ENCODE measurements around the gene SLC44A3. TPM values are rescaled to one million over a fixed set of nuclear protein-coding genes. Genes with fewer than 3 reads are reported as not detected.
A peak's percentile ranks its signal among the peaks of the same experiment; 100 is the strongest.

SLC44A3 gene
- total RNA-seq, 1 donor from 2014 or later, result not detected

GRCh38 chr1:94803517-94804441, 16.4 kb upstream of the SLC44A3 start:
- Mint-ChIP-seq H3K27ac (no peak overlapping the region), H3K27me3 (peaks cover 6% of the 10 kb centered on the region), H3K9me3 (no peaks in the 10 kb centered on the region), H3K4me1 (peaks cover 7% of the 10 kb centered on the region), H3K36me3 (ENCODE audit: low read depth) (no peaks in the 10 kb centered on the region), H3K4me3 (no peak overlapping the region)
- intact Hi-C loops (cut with micrococcal nuclease), result loop anchor here (2.0 to 10.0 kb wide), 3 partner anchors 743 to 1499 kb away; no protein-coding TSS in a partner anchor
- no peak for ATAC-seq (ENCODE audit: low read depth)
- no peak for DNase-seq
- CTCF ChIA-PET, result interaction anchor here (0.9 to 6.6 kb wide), 8 partner anchors 22 to 331 kb away, joined by 3 to 143 read pairs (median 4); no protein-coding TSS in a partner anchor
- POLR2A ChIA-PET, result no interaction called here
- no peak for TF ChIP-seq CTCF (IDR thresholded peaks at IDR 0.05)

GRCh38 chr1:94804442-94804837, 15.7 kb upstream of the SLC44A3 start:
- peaks cover 6% of the 10 kb centered on the region for H3K27me3 Mint-ChIP-seq
- ATAC-seq (ENCODE audit: low read depth) (no peak), DNase-seq (no peak)
- no peak overlapping the region for H3K4me3 Mint-ChIP-seq
- CTCF ChIA-PET, result interaction anchor here (0.8 to 6.6 kb wide), 13 partner anchors 23 to 1500 kb away, joined by 3 to 143 read pairs (median 3); no protein-coding TSS in a partner anchor
- H3K4me1 Mint-ChIP-seq, result peaks cover 7% of the 10 kb centered on the region
- TF ChIP-seq CTCF (IDR thresholded peaks at IDR 0.05), result no peak
- H3K9me3 Mint-ChIP-seq, result no peaks in the 10 kb centered on the region
- H3K36me3 Mint-ChIP-seq (ENCODE audit: low read depth), result no peaks in the 10 kb centered on the region
- intact Hi-C loops (cut with micrococcal nuclease), result loop anchor here (2.0 to 10.0 kb wide), 2 partner anchors 1366 to 1500 kb away; no protein-coding TSS in a partner anchor
- POLR2A ChIA-PET, result no interaction called here
- no peak overlapping the region for H3K27ac Mint-ChIP-seq

GRCh38 chr1:94805912-94806311, 14.2 kb upstream of the SLC44A3 start:
- intact Hi-C loops (cut with micrococcal nuclease), result loop anchor here (1.0 to 10.0 kb wide), 6 partner anchors 292 to 1501 kb away; no protein-coding TSS in a partner anchor
- Mint-ChIP-seq H3K4me3 (no peak overlapping the region), H3K4me1 (peaks cover 7% of the 10 kb centered on the region), H3K27ac (no peak overlapping the region), H3K9me3 (no peaks in the 10 kb centered on the region), H3K36me3 (ENCODE audit: low read depth) (no peaks in the 10 kb centered on the region), H3K27me3 (peaks cover 6% of the 10 kb centered on the region)
- peak; percentile 87 for TF ChIP-seq CTCF (IDR thresholded peaks at IDR 0.05)
- CTCF ChIA-PET, result interaction anchor here (0.7 to 6.6 kb wide), 13 partner anchors 48 to 780 kb away, joined by 3 to 143 read pairs (median 5); partner anchors contain the start of gene RWDD3
- POLR2A ChIA-PET, result no interaction called here
- DNase-seq (peak; percentile 27), ATAC-seq (ENCODE audit: low read depth) (peak; percentile 89)

GRCh38 chr1:94806441-94806871, 13.7 kb upstream of the SLC44A3 start:
- ATAC-seq (ENCODE audit: low read depth) (no peak), DNase-seq (no peak)
- ChIA-PET POLR2A (no interaction called here), CTCF (interaction anchor here (0.9 to 6.6 kb wide), 11 partner anchors 235 to 781 kb away, joined by 3 to 143 read pairs (median 6); partner anchors contain the start of gene RWDD3)
- H3K9me3 Mint-ChIP-seq, result no peaks in the 10 kb centered on the region
- intact Hi-C loops (cut with micrococcal nuclease), result loop anchor here (1.0 to 10.0 kb wide), 5 partner anchors 292 to 1502 kb away; no protein-coding TSS in a partner anchor
- no peak overlapping the region for H3K4me3 Mint-ChIP-seq
- no peaks in the 10 kb centered on the region for H3K36me3 Mint-ChIP-seq (ENCODE audit: low read depth)
- no peak for TF ChIP-seq CTCF (IDR thresholded peaks at IDR 0.05)
- H3K4me1 Mint-ChIP-seq, result peaks cover 6% of the 10 kb centered on the region
- H3K27me3 Mint-ChIP-seq, result peaks cover 6% of the 10 kb centered on the region
- H3K27ac Mint-ChIP-seq, result no peak overlapping the region
